GM12873 (cell line): Measurements from ENCODE around the gene CPO.

Experiments
- TF ChIP-seq, protein P1 (sequence below): IDR thresholded peaks from 2 replicates; pipeline ENCODE4 v1.5.1; 2012; ENCODE audit warnings: low read depth, mild to moderate bottlenecking, moderate library complexity, low read length, control low read depth; ENCODE audit not compliant: insufficient read depth; ENCODE audit errors: missing control alignments

Gene CPO

DNA sequence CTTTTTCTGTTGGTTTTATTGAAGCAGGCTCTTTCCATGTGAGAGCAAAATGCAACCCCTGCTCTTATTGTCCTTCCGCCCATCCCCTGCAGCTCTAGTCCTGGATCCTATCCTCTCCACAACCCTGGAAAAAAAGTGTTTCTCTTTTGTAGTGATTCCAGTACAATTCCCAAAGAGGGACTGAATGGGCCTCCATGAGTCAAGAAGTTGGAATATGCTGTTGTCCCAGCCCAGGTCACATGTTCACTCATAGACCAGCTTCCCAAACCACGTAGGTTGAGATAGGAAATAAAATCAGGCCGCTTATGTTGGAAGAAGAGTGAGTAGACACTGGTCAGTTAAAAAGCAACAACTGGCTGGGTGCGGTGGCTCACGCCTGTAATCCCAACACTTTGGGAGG is 39.4 kb downstream of the CPO start:
- TF ChIP-seq, protein P1, sequence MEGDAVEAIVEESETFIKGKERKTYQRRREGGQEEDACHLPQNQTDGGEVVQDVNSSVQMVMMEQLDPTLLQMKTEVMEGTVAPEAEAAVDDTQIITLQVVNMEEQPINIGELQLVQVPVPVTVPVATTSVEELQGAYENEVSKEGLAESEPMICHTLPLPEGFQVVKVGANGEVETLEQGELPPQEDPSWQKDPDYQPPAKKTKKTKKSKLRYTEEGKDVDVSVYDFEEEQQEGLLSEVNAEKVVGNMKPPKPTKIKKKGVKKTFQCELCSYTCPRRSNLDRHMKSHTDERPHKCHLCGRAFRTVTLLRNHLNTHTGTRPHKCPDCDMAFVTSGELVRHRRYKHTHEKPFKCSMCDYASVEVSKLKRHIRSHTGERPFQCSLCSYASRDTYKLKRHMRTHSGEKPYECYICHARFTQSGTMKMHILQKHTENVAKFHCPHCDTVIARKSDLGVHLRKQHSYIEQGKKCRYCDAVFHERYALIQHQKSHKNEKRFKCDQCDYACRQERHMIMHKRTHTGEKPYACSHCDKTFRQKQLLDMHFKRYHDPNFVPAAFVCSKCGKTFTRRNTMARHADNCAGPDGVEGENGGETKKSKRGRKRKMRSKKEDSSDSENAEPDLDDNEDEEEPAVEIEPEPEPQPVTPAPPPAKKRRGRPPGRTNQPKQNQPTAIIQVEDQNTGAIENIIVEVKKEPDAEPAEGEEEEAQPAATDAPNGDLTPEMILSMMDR = no peak

DNA sequence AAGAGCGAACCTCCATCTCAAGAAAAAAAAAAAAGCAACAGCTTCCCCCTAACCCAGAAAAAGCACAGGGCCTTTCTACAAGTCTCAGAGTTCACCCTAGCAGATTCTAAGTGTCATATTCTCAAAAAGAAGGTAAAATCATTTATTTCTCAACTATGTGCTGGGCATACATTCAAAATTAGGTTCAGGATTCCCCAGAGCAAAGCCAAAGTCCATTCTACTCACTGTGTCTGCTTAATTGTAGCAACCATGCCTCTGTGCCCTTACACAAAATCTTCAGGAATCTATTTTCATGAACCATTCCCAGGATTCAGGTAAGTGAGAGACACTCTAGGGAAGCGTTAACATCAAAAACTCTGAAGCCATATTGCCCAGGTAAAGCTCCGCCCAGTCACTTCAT is 40.0 kb downstream of the CPO start:
- TF ChIP-seq, protein P1 = no peak

GRCh38 chr2:206979922-206980321 is 40.6 kb downstream of the CPO start:
- TF ChIP-seq, protein P1 = no peak

- TF ChIP-seq, protein P1 = no peak
Observed at GRCh38 chr2:206980413-206980812, 41.1 kb downstream of the CPO start.

DNA sequence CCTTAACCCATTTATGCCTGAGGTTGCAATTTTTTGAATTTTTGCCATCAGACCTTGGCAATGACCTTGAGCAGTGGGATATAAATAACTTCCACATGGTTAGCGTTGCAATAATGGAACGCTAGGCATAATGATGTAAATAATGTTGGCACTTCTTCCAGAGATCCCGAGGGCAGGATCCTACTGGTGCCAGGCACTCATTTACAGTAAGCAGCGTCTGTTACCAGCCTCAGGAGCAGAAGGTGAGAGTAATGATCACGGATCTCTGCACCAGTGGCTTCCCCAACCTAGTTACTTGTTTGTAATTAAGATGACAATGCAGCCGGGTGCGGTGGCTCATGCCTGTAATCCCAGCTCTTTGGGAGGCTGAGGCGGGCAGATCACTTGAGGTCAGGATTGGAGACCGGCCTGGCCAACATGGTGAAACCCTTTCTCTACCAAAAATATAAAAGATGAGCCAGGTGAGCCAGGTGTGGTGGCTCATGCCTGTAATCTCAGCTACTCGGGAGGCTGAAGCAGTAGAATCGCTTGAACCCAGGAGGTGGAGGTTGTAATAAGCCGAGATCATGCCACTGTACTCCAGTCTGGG is 41.9 kb downstream of the CPO start:
- TF ChIP-seq, protein P1 = no peak

DNA sequence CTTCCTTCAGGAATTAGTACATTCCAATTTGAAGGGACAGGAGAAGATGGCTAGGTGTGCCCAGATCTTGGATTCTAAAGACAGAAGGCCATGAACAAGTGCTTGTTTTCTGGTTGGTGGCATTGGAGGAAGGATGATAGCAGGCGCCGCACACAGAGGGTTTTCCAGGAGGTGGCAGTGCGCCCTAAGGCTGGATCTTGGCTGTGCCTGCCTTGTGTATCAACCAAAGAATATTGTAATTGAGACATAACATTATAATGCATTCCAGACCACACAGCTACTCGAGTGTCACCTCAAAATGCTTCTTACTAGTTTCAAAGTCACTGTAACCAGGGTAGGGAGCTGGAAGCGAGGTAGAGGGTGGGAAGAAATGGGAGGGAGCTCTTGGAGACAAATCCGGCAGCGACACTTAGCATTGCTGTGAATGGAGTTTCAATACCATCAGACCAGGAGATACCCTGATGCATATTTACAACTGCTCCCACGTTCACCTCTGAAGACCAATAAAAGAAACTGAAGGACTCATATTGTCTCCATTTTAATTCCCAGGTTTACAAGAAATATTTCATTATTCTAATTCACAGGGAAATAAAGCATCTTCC is 42.5 kb downstream of the CPO start:
- TF ChIP-seq, protein P1 = peak; percentile 56

DNA sequence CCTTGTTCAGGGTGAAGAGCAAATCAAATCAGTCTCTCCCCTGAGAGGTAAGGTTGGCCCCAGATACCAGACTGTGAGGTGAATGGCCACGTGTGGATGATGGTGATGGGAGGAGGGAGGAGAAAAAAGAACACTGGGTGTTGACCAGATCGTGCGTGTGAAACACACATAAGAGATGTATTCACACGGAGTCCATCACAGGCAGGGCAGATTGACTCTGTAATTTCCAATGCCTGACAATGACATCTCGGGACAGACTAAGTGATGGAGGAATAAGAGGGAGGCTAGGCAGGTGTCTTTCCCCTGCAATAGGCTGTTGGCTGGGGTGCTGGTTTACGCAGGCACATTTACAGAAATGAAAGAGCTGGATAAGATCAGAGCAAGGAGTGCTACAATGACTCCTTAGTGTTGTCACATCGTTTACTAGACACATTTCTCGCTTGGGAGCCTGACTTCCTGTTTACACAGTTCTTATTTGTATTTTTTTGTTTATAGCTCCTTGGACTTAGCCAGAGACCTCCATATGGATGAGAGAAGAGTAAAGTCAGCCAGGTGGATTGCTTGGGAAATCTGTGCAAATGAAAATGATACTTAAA is 43.1 kb downstream of the CPO start:
- TF ChIP-seq, protein P1 = no peak
